ENCODE results near the gene RBPJL. TPM values are rescaled to one million over a fixed set of nuclear protein-coding genes. Genes with fewer than 3 reads are reported as not detected.

RBPJL gene
- total RNA-seq (not detected), polyA plus RNA-seq (not detected)

GRCh38 chr20:45306431-45306982 is at the start of gene RBPJL:
TSS of gene RBPJL (plus strand) at chr20:45306840. CDS start at chr20:45306923, 83 bp downstream.
- POLR2A ChIA-PET (ENCODE audit: partially characterized antibody) = no interaction called here
- intact Hi-C loops (cut with micrococcal nuclease) = no loop called here

GRCh38 chr20:45257161-45257560 is 49.5 kb upstream of the RBPJL start:
- ChIA-PET POLR2A (ENCODE audit: partially characterized antibody) (no interaction called here), CTCF (ENCODE audit: partially characterized antibody) (interaction anchor here (1.5 kb wide), 1 partner anchor 35 kb away, joined by 3 read pairs; no protein-coding TSS in a partner anchor)
- Histone ChIP-seq H3K27ac (ENCODE audit: low read depth, low read length) (no peak overlapping the region), H3K4me1 (ENCODE audit: insufficient read depth, low read length) (no peaks in the 10 kb centered on the region), H3K4me3 (ENCODE audit: low read length in 2 of 2) (no peak overlapping the region), H3K9me3 (ENCODE audit: control insufficient read depth in 1 of 2, low read length in 2 of 2) (no peaks in the 10 kb centered on the region), H3K27me3 (ENCODE audit: insufficient read depth, low read length) (peaks cover 11% of the 10 kb centered on the region), H3K36me3 (ENCODE audit: insufficient read depth, low read length) (no peaks in the 10 kb centered on the region)
- Mint-ChIP-seq H3K4me1 (peaks cover 0 to 2% (median 0%) of the 10 kb centered on the region in 4 donors), H3K4me3 (no peak overlapping the region), H3K9me3 (no peaks in the 10 kb centered on the region), H3K27me3 (peaks cover 26 to 33% of the 10 kb centered on the region in 2 donors), H3K27ac (no peak overlapping the region), H3K36me3 (no peaks in the 10 kb centered on the region)
- DNase-seq = no peak
- intact Hi-C loops (cut with micrococcal nuclease) = no loop called here

More at GRCh38 chr20:45306431-45306982, at the start of gene RBPJL:
- no peak within 1 kb of the TSS for H3K4me3 ChIP-seq (ENCODE audit: low read length in 2 of 2)
- H3K27me3 ChIP-seq (ENCODE audit: insufficient read depth, low read length) = peaks cover 6% of the 10 kb centered on the region
- H3K27ac ChIP-seq (ENCODE audit: low read depth, low read length) = no peak within 1 kb of the TSS
- H3K36me3 ChIP-seq (ENCODE audit: insufficient read depth, low read length) = no peaks in the 10 kb centered on the region
- CTCF ChIA-PET (ENCODE audit: partially characterized antibody) = interaction anchor here (2.3 kb wide), 1 partner anchor 12 kb away, joined by 9 read pairs; no protein-coding TSS in a partner anchor
- H3K9me3 ChIP-seq (ENCODE audit: control insufficient read depth in 1 of 2, low read length in 2 of 2) = no peaks in the 10 kb centered on the region
- Mint-ChIP-seq H3K27me3 (peaks cover 21 to 47% of the 10 kb centered on the region in 2 donors), H3K27ac (peak within 1 kb of the TSS in 1 of 7 donors; percentile 79), H3K4me3 (no peak within 1 kb of the TSS), H3K9me3 (peaks cover 0 to 2% (median 0%) of the 10 kb centered on the region in 8 donors), H3K36me3 (no peaks in the 10 kb centered on the region), H3K4me1 (peaks cover 3 to 12% (median 8%) of the 10 kb centered on the region in 4 donors)
- DNase-seq = peak in 4 of 5 donors; percentile 19 to 29 (median 21)
- peaks cover 2% of the 10 kb centered on the region for H3K4me1 ChIP-seq (ENCODE audit: insufficient read depth, low read length)

DNA sequence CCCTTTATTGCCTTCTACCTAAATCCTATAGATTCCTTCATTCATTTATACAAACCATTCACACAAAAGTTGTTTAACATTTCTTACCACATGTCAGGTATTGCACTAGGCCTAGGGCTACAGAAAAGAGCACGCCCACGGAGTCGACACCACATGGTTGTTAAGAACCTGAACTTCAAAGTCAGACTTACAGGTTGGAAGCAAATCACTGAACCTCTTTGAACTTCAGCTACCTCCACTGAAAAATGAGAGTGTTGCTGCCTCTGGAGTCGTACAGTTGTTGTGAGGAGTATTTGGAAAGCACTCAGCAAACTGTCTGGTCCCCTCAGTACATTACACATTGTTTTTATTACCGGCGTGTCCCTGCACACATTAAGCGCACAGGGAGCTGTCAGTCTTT is 48.9 kb upstream of the RBPJL start:
- no peak overlapping the region for H3K27ac ChIP-seq (ENCODE audit: low read depth, low read length)
- Mint-ChIP-seq H3K36me3 (no peaks in the 10 kb centered on the region), H3K27me3 (peaks cover 28% of the 10 kb centered on the region in 2 donors), H3K9me3 (no peaks in the 10 kb centered on the region), H3K27ac (peak overlapping the region in 1 of 7 donors; percentile 31), H3K4me3 (no peak overlapping the region), H3K4me1 (peaks cover 0 to 2% (median 0%) of the 10 kb centered on the region in 4 donors)
- intact Hi-C loops (cut with micrococcal nuclease) = no loop called here
- H3K4me3 ChIP-seq (ENCODE audit: low read length in 2 of 2) = no peak overlapping the region
- CTCF ChIA-PET (ENCODE audit: partially characterized antibody) = interaction anchor here (0.7 to 1.5 kb wide), 2 partner anchors 34 to 61 kb away, joined by 3 read pairs; no protein-coding TSS in a partner anchor
- DNase-seq = no peak
- H3K27me3 ChIP-seq (ENCODE audit: insufficient read depth, low read length) = peaks cover 7% of the 10 kb centered on the region
- H3K9me3 ChIP-seq (ENCODE audit: control insufficient read depth in 1 of 2, low read length in 2 of 2) = no peaks in the 10 kb centered on the region
- H3K4me1 ChIP-seq (ENCODE audit: insufficient read depth, low read length) = no peaks in the 10 kb centered on the region
- H3K36me3 ChIP-seq (ENCODE audit: insufficient read depth, low read length) = no peaks in the 10 kb centered on the region
- POLR2A ChIA-PET (ENCODE audit: partially characterized antibody) = no interaction called here

GRCh38 chr20:45258259-45258658 is 48.4 kb upstream of the RBPJL start:
- Histone ChIP-seq H3K36me3 (ENCODE audit: insufficient read depth, low read length) (no peaks in the 10 kb centered on the region), H3K9me3 (ENCODE audit: control insufficient read depth in 1 of 2, low read length in 2 of 2) (no peaks in the 10 kb centered on the region), H3K4me1 (ENCODE audit: insufficient read depth, low read length) (no peaks in the 10 kb centered on the region), H3K4me3 (ENCODE audit: low read length in 2 of 2) (no peak overlapping the region), H3K27me3 (ENCODE audit: insufficient read depth, low read length) (peaks cover 7% of the 10 kb centered on the region), H3K27ac (ENCODE audit: low read depth, low read length) (no peak overlapping the region)
- peaks cover 0 to 2% (median 0%) of the 10 kb centered on the region in 4 donors for H3K4me1 Mint-ChIP-seq
- no peak overlapping the region for H3K4me3 Mint-ChIP-seq
- intact Hi-C loops (cut with micrococcal nuclease) = no loop called here
- no peaks in the 10 kb centered on the region for H3K36me3 Mint-ChIP-seq
- H3K27me3 Mint-ChIP-seq = peaks cover 28% of the 10 kb centered on the region in 2 donors
- POLR2A ChIA-PET (ENCODE audit: partially characterized antibody) = no interaction called here
- no peak overlapping the region for H3K27ac Mint-ChIP-seq
- no peak for DNase-seq
- H3K9me3 Mint-ChIP-seq = no peaks in the 10 kb centered on the region
- CTCF ChIA-PET (ENCODE audit: partially characterized antibody) = interaction anchor here (0.7 to 1.5 kb wide), 2 partner anchors 34 to 61 kb away, joined by 3 read pairs; no protein-coding TSS in a partner anchor

DNA sequence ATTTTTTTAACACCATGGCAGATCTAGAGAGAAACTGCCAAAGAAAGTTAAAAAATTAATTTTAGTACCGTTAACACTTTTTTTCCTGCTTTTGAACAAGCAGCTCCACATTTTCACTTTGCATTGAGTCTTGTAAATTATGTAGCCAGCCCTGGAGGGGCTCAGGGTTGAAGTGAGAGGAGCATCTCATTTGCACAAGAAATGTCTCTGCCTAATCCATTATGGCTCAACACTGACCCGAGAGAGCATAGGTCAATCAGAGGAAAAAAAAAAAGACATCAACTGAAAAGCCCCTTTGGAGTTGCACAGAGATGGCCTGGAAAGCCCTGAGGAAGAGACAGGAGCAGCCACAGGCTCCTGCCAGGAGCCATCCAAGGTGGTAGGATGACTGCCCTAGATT is 48.0 kb upstream of the RBPJL start:
- Histone ChIP-seq H3K36me3 (ENCODE audit: insufficient read depth, low read length) (no peaks in the 10 kb centered on the region), H3K27ac (ENCODE audit: low read depth, low read length) (no peak overlapping the region), H3K9me3 (ENCODE audit: control insufficient read depth in 1 of 2, low read length in 2 of 2) (no peaks in the 10 kb centered on the region), H3K4me1 (ENCODE audit: insufficient read depth, low read length) (no peaks in the 10 kb centered on the region), H3K4me3 (ENCODE audit: low read length in 2 of 2) (no peak overlapping the region), H3K27me3 (ENCODE audit: insufficient read depth, low read length) (peaks cover 7% of the 10 kb centered on the region)
- Mint-ChIP-seq H3K9me3 (no peaks in the 10 kb centered on the region), H3K4me1 (peaks cover 0 to 2% (median 0%) of the 10 kb centered on the region in 4 donors), H3K4me3 (no peak overlapping the region), H3K36me3 (no peaks in the 10 kb centered on the region), H3K27ac (no peak overlapping the region), H3K27me3 (peaks cover 24 to 25% of the 10 kb centered on the region in 2 donors)
- POLR2A ChIA-PET (ENCODE audit: partially characterized antibody) = no interaction called here
- intact Hi-C loops (cut with micrococcal nuclease) = no loop called here
- no peak for DNase-seq
- CTCF ChIA-PET (ENCODE audit: partially characterized antibody) = interaction anchor here (0.7 kb wide), 1 partner anchor 60 kb away, joined by 3 read pairs; no protein-coding TSS in a partner anchor

DNA sequence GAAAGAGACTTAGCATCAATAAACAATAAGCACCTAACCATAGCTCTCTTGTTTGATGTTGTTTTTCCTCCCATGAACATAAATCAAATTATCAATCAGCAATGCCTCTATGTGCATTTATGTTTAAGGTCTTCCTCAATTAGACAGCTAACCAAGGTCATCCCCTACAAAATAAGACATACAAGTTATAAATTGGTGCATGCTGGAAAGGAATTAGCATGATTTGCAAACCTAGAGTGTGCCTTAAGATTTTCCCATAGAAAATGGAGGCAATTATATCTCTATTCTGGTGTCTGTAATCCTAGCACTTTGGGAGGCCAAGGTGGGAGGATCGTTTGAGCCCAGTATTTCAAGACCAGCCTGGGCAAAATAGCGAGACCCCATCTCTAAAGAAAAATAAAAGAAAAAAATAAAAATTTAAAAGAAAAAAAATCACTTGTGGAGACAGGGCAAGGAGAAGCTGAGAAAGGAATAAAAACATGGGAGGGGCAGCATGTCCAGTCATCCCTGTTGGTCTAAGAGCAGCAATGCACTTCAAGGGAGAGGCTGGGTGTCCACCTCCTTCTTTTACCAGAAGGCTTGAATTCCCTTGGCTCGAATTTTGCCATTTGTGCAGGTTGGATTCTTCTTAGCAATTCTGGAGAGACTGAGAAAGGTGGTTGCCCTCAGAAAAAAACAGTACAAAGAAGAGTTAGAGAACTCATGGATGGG is 42.9 kb upstream of the RBPJL start:
- Histone ChIP-seq H3K9me3 (ENCODE audit: control insufficient read depth in 1 of 2, low read length in 2 of 2) (no peaks in the 10 kb centered on the region), H3K36me3 (ENCODE audit: insufficient read depth, low read length) (no peaks in the 10 kb centered on the region), H3K4me1 (ENCODE audit: insufficient read depth, low read length) (no peaks in the 10 kb centered on the region), H3K27ac (ENCODE audit: low read depth, low read length) (no peak overlapping the region), H3K27me3 (ENCODE audit: insufficient read depth, low read length) (no peaks in the 10 kb centered on the region), H3K4me3 (ENCODE audit: low read length in 2 of 2) (no peak overlapping the region)
- ChIA-PET POLR2A (ENCODE audit: partially characterized antibody) (no interaction called here), CTCF (ENCODE audit: partially characterized antibody) (interaction anchor here (1.2 kb wide), 1 partner anchor 23 kb away, joined by 3 read pairs; no protein-coding TSS in a partner anchor)
- Mint-ChIP-seq H3K4me1 (no peaks in the 10 kb centered on the region), H3K36me3 (no peaks in the 10 kb centered on the region), H3K27me3 (peaks cover 18% of the 10 kb centered on the region in 2 donors), H3K27ac (no peak overlapping the region), H3K9me3 (no peaks in the 10 kb centered on the region), H3K4me3 (no peak overlapping the region)
- intact Hi-C loops (cut with micrococcal nuclease) = no loop called here
- DNase-seq = no peak

DNA sequence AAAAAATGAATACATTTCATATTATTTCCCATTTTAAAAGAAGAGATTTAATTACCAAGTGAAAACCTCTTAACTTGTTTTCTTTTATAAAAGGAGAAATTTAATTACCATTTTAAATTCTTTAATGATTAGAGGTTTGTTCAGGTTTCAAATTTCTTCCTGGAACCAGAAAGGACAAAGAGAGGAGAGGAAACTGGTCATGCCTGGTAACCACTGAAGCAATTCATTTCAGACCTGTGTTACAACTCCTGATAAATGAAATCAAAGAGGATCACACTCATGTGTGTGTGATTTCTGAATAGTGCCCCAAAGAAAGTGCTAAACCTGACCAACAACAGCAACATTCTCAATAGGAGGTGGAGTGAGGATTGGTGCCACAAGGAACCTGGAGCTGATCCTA is 39.7 kb upstream of the RBPJL start:
- peaks cover 10 to 23% of the 10 kb centered on the region in 2 donors for H3K27me3 Mint-ChIP-seq
- intact Hi-C loops (cut with micrococcal nuclease) = no loop called here
- H3K4me3 Mint-ChIP-seq = no peak overlapping the region

More for the DNA sequence above, 39.7 kb upstream of the RBPJL start:
- Mint-ChIP-seq H3K9me3 (peaks cover 0 to 2% (median 0%) of the 10 kb centered on the region in 8 donors), H3K27ac (no peak overlapping the region), H3K4me1 (no peaks in the 10 kb centered on the region), H3K36me3 (no peaks in the 10 kb centered on the region)
- H3K36me3 ChIP-seq (ENCODE audit: insufficient read depth, low read length) = no peaks in the 10 kb centered on the region
- no peak overlapping the region for H3K4me3 ChIP-seq (ENCODE audit: low read length in 2 of 2)
- no peak overlapping the region for H3K27ac ChIP-seq (ENCODE audit: low read depth, low read length)
- H3K27me3 ChIP-seq (ENCODE audit: insufficient read depth, low read length) = no peaks in the 10 kb centered on the region
- CTCF ChIA-PET (ENCODE audit: partially characterized antibody) = no interaction called here
- H3K9me3 ChIP-seq (ENCODE audit: control insufficient read depth in 1 of 2, low read length in 2 of 2) = no peaks in the 10 kb centered on the region
- DNase-seq = no peak
- POLR2A ChIA-PET (ENCODE audit: partially characterized antibody) = no interaction called here
- H3K4me1 ChIP-seq (ENCODE audit: insufficient read depth, low read length) = no peaks in the 10 kb centered on the region

Data from CD4-positive, alpha-beta memory T cell (primary cell).